GM23338 (cell line): ENCODE measurements around the gene RTN4RL2. TPM values are rescaled to one million over a fixed set of nuclear protein-coding genes. Genes with fewer than 3 reads are reported as not detected.

Experiments used
- ATAC-seq: fragments of 200-7000 bp; cut with Tn5 transposase; 3 replicates; pipeline ENCODE4 v1.9.1; 2020
- DNase-seq: peaks from one replicate; pipeline ENCODE4 v3.0.0-alpha.2; 2015; ENCODE audit warnings: low spot score
- H2AFZ ChIP-seq: fragments of 200-600 bp; sonication (generic); 2 replicates; pipeline ENCODE4 v1.8.0; 2016; ENCODE audit warnings: antibody characterized with exemption, mild to moderate bottlenecking, moderate library complexity
- H3F3A ChIP-seq: fragments of 200-600 bp; sonication (generic); replicated peaks from 2 replicates; pipeline ENCODE4 v1.8.0; 2017; ENCODE audit warnings: antibody characterized with exemption, mixed run types, low read depth
- H3K27ac ChIP-seq: fragments of 200-600 bp; sonication (generic); 2 replicates; pipeline ENCODE4 v1.6.1; 2016; ENCODE audit warnings: low read depth
- H3K27me3 ChIP-seq: fragments of 200-600 bp; sonication (generic); 2 replicates; pipeline ENCODE4 v1.8.0; 2016; ENCODE audit warnings: mild to moderate bottlenecking, mixed run types, moderate library complexity; ENCODE audit not compliant: insufficient read depth
- H3K36me3 ChIP-seq: fragments of 200-600 bp; sonication (generic); 2 replicates; pipeline ENCODE4 v1.8.0; 2016; ENCODE audit warnings: mild to moderate bottlenecking; ENCODE audit not compliant: insufficient read depth
- H3K4me1 ChIP-seq: fragments of 200-600 bp; sonication (generic); 2 replicates; pipeline ENCODE4 v1.8.0; 2016; ENCODE audit warnings: mild to moderate bottlenecking, moderate library complexity; ENCODE audit not compliant: insufficient read depth
- H3K4me2 ChIP-seq: fragments of 200-600 bp; sonication (generic); 2 replicates; pipeline ENCODE4 v1.7.1; 2017; ENCODE audit warnings: mixed run types
- H3K4me3 ChIP-seq: fragments of 200-600 bp; sonication (generic); 2 replicates; pipeline ENCODE4 v1.6.1; 2016; ENCODE audit warnings: mixed run types
- H3K79me2 ChIP-seq: fragments of 200-600 bp; sonication (generic); replicated peaks from 2 replicates; pipeline ENCODE4 v1.8.0; 2017; ENCODE audit warnings: mild to moderate bottlenecking; ENCODE audit not compliant: insufficient read depth
- H3K9me2 ChIP-seq: fragments of 200-600 bp; sonication (generic); 2 replicates; pipeline ENCODE4 v1.8.0; 2017; ENCODE audit not compliant: insufficient read depth
- H4K20me1 ChIP-seq: fragments of 200-600 bp; sonication (generic); replicated peaks from 2 replicates; pipeline ENCODE4 v1.8.0; 2017; ENCODE audit warnings: mild to moderate bottlenecking; ENCODE audit not compliant: insufficient read depth
- H3K27ac Mint-ChIP-seq: 2 replicates; pipeline ENCODE4 v1.8.0; 2020; ENCODE audit warnings: inconsistent platforms, mild to moderate bottlenecking, moderate library complexity, mixed read lengths
- H3K27me3 Mint-ChIP-seq: 3 replicates; pipeline ENCODE4 v1.8.0; 2022; ENCODE audit warnings: low read depth, mild to moderate bottlenecking, moderate library complexity, mixed read lengths, inconsistent platforms; ENCODE audit not compliant: insufficient read depth, poor library complexity
- H3K36me3 Mint-ChIP-seq: 3 replicates; pipeline ENCODE4 v1.8.0; 2021; ENCODE audit warnings: low read depth, mild to moderate bottlenecking, inconsistent platforms, moderate library complexity, mixed read lengths
- H3K4me1 Mint-ChIP-seq: 3 replicates; pipeline ENCODE4 v1.8.0; 2020; ENCODE audit warnings: mild to moderate bottlenecking, inconsistent platforms, mixed read lengths
- H3K4me3 Mint-ChIP-seq: 3 replicates; pipeline ENCODE4 v1.8.0; 2021; ENCODE audit warnings: moderate library complexity, mild to moderate bottlenecking, inconsistent platforms, mixed read lengths
- H3K9me3 Mint-ChIP-seq: 3 replicates; pipeline ENCODE4 v1.8.0; 2020; ENCODE audit warnings: moderate library complexity, mild to moderate bottlenecking, inconsistent platforms, mixed read lengths
- CREB1 ChIP-seq: fragments of 250-450 bp; sonication (Bioruptor Pico); IDR thresholded peaks from 2 replicates; pipeline ENCODE4 v1.5.0; 2020; ENCODE audit warnings: low read depth, mild to moderate bottlenecking, moderate library complexity
- CTCF ChIP-seq, 2 experiments: fragments of 200-600 bp in 1 of 2; sonication (generic) in 1 of 2; conservative IDR thresholded peaks; 2 replicates each; pipeline versions ENCODE4 v1.5.1 to v1.6.1; 2016 to 2017; ENCODE audit warnings: antibody characterized with exemption in 2 of 2, low read depth in 2 of 2, mild to moderate bottlenecking in 2 of 2, moderate library complexity in 1 of 2
- REST ChIP-seq: IDR thresholded peaks from one replicate; pipeline ENCODE4 v1.6.1; 2018; ENCODE audit warnings: antibody characterized with exemption; ENCODE audit not compliant: unreplicated experiment
- ZNF114 ChIP-seq: fragments of 250-450 bp; sonication (Bioruptor Pico); IDR thresholded peaks from 2 replicates; pipeline ENCODE4 v1.5.0; 2020; ENCODE audit warnings: mild to moderate bottlenecking, moderate library complexity
- ZNF462 ChIP-seq: fragments of 250-450 bp; sonication (Bioruptor Pico); IDR thresholded peaks from 2 replicates; pipeline ENCODE4 v1.5.0; 2020; ENCODE audit warnings: mild to moderate bottlenecking, moderate library complexity
- polyA plus RNA-seq: library from polyadenylated mRNA; unstranded; fragments of >200 nt; fragmentation: Nextera tagmentation; extraction: Ambion mirVana; gene quantifications from 2 replicates; pipeline ENCODE4 v1.2.1, GENCODE V29; 2016
- total RNA-seq: library from RNA; depleted of rRNA; stranded (reverse); fragments of >200 nt; shearing (Covaris generic); gene quantifications from 2 replicates; pipeline ENCODE4 v1.2.3, GENCODE V29; 2014

RTN4RL2 gene
- total and polyA plus RNA-seq, 2 experiments from 2014 or later: 13.9 to 15.9 TPM

- no peak for TF ChIP-seq ZNF462 (CRISPR knock-in tag)
- TF ChIP-seq ZNF114 (CRISPR knock-in tag): no peak
- no peak for TF ChIP-seq CREB1 (CRISPR knock-in tag)
Measured at GRCh38 chr11:57466680-57467079, 6.4 kb downstream of the RTN4RL2 start (continued).

GRCh38 chr11:57467508-57468157 lies 7.3 kb downstream of the RTN4RL2 start:
- Mint-ChIP-seq H3K4me3 (no peak overlapping the region), H3K9me3 (no peaks in the 10 kb centered on the region; the same call in 2 of the 3 replicates), H3K4me1 (peaks cover 41% of the 10 kb centered on the region), H3K27me3 (peaks cover 18% of the 10 kb centered on the region), H3K36me3 (peaks cover 44% of the 10 kb centered on the region), H3K27ac (no peak overlapping the region)
- H4K20me1 ChIP-seq: no peaks in the 10 kb centered on the region; the same call in 1 of the 2 replicates
- peaks cover 12% of the 10 kb centered on the region for H3K79me2 ChIP-seq
- DNase-seq (peak; percentile 58), ATAC-seq (peak; percentile 48)
- H3F3A ChIP-seq: 0 out of 2 replicates have a peak, but pooled peaks cover 15% of the 10 kb centered on the region
- no peak for TF ChIP-seq REST
- TF ChIP-seq CTCF (conservative IDR thresholded peaks at IDR 0.05; ENCODE audit: low read depth in 2 of 2): peak in 1 of 2 experiments; percentile 16; a peak in 1 of 4 replicates
- H3K9me2 ChIP-seq: no peaks in the 10 kb centered on the region
- H3K4me3 ChIP-seq: peak overlapping the region; percentile 30
- H3K36me3 ChIP-seq: no peaks in the 10 kb centered on the region; the same call in 1 of the 2 replicates
- peaks cover 40% of the 10 kb centered on the region for H3K4me1 ChIP-seq
- H3K27ac ChIP-seq: no peak overlapping the region
- peaks cover 8% of the 10 kb centered on the region for H3K27me3 ChIP-seq
- H2AFZ ChIP-seq: no peak overlapping the region
- peak overlapping the region; percentile 68 for H3K4me2 ChIP-seq
